ENCODE data around the gene CSGALNACT2.
A peak's percentile ranks its signal among the peaks of the same experiment; 100 is the strongest.

The CSGALNACT2 gene

DNA sequence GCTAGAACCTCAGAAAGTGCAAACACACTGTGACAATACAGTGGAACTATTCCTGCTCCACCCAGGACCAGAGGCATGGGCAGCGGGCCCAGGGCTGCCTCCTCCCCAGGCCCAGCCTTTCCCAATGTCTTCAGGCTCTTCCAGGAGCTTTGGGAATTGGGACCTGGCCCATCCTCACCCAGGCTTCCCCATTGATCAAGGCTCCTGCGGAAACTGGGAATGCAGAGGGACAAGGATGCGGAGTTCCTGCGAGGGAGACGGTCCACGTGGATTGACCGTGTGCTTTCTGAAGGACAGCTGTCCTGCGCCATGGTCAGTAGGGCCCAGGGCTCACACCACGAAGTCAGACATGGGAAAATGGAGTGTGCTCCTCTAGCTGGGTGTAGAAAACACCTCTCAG is 56.6 kb downstream of the CSGALNACT2 start:
- no peaks in the 10 kb centered on the region for H3K9me3 Mint-ChIP-seq
- H3K4me1 Mint-ChIP-seq = no peaks in the 10 kb centered on the region
- no peak overlapping the region for H3K4me3 Mint-ChIP-seq
- H3K27me3 Mint-ChIP-seq = no peaks in the 10 kb centered on the region
- ATAC-seq = no peak
- DNase-seq = no peak
- H3K27ac Mint-ChIP-seq = no peak overlapping the region

DNA sequence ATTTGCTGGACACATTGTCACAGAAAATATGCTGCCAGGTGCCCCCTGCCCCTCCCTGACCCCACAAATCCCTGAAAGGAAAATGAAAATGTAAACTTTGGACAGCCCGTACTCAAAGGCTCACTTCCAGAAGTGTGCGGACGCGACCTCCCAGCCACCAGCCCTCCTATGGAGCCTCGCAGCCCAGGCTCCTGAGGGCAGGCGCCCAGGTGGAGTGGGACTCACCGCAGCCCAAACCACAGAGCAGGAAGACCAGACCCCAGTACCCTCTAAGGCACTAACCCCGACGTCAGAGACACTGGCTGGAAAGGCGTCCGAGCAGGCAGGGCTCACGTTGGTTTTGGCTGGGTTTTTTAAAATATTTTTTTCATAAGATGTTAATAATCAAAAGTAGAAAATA is 57.3 kb downstream of the CSGALNACT2 start:
- ATAC-seq (no peak), DNase-seq (no peak)
- Mint-ChIP-seq H3K27me3 (no peaks in the 10 kb centered on the region), H3K9me3 (no peaks in the 10 kb centered on the region), H3K4me1 (no peaks in the 10 kb centered on the region), H3K4me3 (no peak overlapping the region), H3K27ac (peak overlapping the region in 1 of 2 donors; percentile 12)

GRCh38 chr10:43196131-43196980 is 58.1 kb downstream of the CSGALNACT2 start:
- DNase-seq = no peak
- H3K4me1 Mint-ChIP-seq = no peaks in the 10 kb centered on the region
- peak overlapping the region in 1 of 2 donors; percentile 27 for H3K27ac Mint-ChIP-seq
- H3K27me3 Mint-ChIP-seq = no peaks in the 10 kb centered on the region
- ATAC-seq = no peak
- H3K9me3 Mint-ChIP-seq = no peaks in the 10 kb centered on the region
- no peak overlapping the region for H3K4me3 Mint-ChIP-seq

- Mint-ChIP-seq H3K27ac (no peak overlapping the region), H3K9me3 (no peaks in the 10 kb centered on the region), H3K27me3 (no peaks in the 10 kb centered on the region), H3K4me1 (peaks cover 5% of the 10 kb centered on the region), H3K4me3 (no peak overlapping the region)
- DNase-seq (no peak), ATAC-seq (no peak)
These were observed 59.0 kb downstream of the CSGALNACT2 start for GRCh38 chr10:43196981-43197833.

DNA sequence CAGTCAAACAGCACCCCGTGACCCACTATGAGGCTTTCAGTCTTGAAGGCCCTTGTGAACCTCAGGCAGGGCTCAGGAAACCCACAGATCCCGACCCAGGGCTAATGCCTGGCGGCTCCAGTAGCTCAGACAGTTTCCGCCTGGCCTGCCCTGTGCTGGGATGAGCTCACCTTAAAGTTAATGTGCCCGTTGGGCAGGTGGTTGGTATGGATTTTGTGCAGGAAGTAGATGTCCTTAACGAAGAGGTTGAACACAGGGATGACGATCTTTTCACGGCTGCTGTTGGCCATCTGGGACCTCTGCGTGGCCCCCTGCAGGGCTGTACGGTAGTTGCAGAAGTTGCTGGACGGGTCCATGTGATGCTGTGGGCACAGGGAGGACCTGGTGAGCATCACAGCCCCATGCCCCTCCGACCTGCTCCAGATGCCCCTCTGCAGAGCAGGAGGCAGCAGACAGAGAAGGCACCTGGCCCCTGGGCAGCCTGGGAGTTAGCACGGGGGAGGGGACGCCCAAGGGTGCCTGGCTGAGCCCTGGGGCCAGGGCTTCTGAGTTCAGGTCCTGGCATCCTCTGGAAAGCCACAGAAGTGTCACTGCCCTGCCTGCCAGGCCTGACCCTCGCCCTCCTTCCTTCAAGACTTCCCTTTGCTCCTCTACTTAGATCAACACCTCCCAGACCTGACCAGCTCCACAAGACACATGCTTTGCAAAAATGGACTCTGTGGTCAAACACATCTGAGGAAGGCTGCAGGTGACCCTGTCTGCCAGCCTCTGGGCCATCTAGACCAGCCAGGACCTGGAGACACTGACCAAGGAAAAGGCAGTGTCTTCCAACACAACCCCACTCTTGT is 59.8 kb downstream of the CSGALNACT2 start:
- DNase-seq (peak in 1 of 2 donors; percentile 40), ATAC-seq (no peak)
- no peak overlapping the region for H3K4me3 Mint-ChIP-seq
- H3K27me3 Mint-ChIP-seq = no peaks in the 10 kb centered on the region
- no peaks in the 10 kb centered on the region for H3K9me3 Mint-ChIP-seq
- peaks cover 8% of the 10 kb centered on the region for H3K4me1 Mint-ChIP-seq
- H3K27ac Mint-ChIP-seq = no peak overlapping the region

GRCh38 chr10:43198682-43199005 is 60.4 kb downstream of the CSGALNACT2 start:
- DNase-seq (no peak), ATAC-seq (no peak)
- H3K4me3 Mint-ChIP-seq = no peak overlapping the region
- no peaks in the 10 kb centered on the region for H3K27me3 Mint-ChIP-seq
- H3K9me3 Mint-ChIP-seq = no peaks in the 10 kb centered on the region
- H3K27ac Mint-ChIP-seq = no peak overlapping the region
- H3K4me1 Mint-ChIP-seq = peaks cover 8% of the 10 kb centered on the region

DNA sequence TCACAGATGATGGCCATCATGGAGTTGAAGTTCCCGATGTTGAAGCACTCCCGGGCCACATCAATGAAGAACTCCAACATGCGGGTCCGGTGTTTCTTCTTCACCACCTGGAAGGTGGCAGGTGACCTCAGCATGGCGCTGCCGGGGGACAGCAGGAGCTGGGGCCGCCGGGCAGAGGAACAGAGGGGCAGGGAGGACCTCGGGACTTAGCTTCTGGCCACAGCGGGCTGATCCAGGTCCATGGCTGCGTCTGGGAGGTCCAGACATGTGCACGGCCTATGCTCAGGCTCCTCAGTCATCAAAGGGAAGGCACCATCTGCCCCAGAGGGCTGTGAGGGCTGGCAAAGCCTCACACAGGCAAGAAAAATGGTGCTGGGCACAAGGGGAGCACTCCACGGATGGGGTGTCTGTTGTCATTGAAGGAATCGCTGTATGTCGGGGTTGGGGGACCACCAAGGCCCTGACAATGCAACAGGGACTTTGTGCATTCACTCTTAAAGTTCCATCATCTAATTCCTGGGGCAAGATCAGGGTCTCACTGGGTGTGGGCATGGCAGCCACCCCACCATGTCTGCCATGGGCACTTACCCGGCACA is 60.9 kb downstream of the CSGALNACT2 start:
- Mint-ChIP-seq H3K27me3 (no peaks in the 10 kb centered on the region), H3K9me3 (no peaks in the 10 kb centered on the region), H3K4me3 (no peak overlapping the region), H3K4me1 (peaks cover 10% of the 10 kb centered on the region), H3K27ac (no peak overlapping the region)
- ATAC-seq = no peak
- DNase-seq = no peak

DNA sequence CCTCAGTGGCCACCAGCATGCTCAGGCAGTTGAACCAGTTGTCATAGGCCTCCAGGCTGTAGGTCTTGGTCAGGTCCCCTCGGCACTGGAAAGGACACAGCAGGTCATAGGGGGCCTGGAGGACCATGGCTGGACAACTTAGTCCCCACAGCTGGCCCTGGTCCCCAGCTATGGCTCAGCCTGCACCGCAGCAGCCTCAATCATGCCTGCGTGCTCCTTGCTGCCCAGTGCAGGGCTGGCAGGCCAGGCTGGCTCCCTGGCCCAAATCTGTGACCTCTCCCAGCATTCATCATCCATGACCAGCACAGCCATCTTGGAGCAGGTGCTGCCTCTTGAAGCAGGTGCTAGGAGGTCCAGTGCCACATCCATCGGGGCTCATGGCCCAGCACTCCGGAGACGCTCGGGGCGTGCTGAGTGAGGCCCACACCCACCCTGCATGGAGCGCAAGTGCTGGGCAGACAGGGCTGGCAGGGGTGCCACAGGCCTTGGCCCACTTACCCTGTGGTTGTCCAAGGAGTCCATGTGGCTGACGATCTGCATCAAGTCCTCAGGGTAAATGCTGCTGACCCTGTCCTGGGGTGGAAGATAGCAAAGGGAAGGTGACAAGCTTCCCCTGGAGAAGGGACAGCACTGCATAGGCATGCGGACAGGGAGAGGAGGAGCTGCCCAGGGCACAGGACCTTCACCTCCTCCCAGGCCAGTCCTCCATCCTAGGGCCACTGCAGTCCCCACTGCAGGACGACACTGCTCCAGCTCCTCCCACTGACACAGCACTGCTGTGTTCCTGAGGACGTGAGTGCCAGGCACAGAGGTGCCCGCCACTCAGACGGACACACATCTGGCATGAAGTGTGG is 61.7 kb downstream of the CSGALNACT2 start:
- ATAC-seq (no peak), DNase-seq (peak in 1 of 2 donors; percentile 8)
- Mint-ChIP-seq H3K4me3 (no peak overlapping the region), H3K9me3 (no peaks in the 10 kb centered on the region), H3K4me1 (peaks cover 16% of the 10 kb centered on the region), H3K27me3 (no peaks in the 10 kb centered on the region), H3K27ac (no peak overlapping the region)

DNA sequence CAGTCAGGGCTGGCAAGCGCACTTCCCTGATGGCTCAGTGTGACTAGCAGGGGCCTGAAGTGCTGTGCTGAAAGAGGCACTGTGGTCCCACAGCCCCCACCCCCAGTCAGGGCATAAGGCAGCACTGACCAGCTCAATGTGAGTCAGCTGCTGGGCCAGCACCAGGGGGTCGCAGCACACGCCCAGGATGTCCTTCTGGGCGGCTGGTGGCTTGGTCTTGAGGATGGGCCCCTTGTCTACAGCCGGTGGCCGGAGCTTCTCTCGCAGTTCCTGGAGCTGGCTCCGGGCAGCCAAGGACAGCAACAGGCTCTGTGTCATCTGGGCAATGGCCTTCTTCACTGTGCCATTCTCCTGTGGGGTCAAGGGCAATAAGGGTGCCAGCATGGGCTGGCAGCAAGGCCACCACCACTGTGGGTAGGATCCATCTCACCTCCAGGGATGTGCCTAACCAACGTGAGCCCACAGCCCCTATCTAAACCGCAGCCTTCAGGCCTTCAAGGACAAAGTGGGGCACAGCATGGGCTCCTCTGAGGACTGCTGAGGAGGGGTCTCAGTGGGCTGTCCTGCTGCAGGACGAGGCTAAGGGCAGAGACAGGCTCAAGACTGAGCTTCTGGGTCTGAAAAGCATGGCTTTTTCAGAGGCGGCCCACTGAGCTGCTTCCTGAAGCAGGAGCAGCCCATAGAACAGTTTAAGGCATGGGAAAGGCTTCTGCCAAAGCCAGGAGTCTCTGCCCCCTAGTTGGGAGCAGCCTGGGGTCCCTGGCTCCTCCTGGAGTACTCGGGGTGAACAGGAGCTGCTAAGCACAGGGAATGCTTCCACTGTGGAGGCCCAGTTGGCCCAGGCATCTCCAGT is 62.5 kb downstream of the CSGALNACT2 start:
- Mint-ChIP-seq H3K4me1 (peaks cover 16% of the 10 kb centered on the region), H3K27ac (no peak overlapping the region), H3K9me3 (no peaks in the 10 kb centered on the region), H3K4me3 (no peak overlapping the region), H3K27me3 (no peaks in the 10 kb centered on the region)
- ATAC-seq (no peak), DNase-seq (no peak)

DNA sequence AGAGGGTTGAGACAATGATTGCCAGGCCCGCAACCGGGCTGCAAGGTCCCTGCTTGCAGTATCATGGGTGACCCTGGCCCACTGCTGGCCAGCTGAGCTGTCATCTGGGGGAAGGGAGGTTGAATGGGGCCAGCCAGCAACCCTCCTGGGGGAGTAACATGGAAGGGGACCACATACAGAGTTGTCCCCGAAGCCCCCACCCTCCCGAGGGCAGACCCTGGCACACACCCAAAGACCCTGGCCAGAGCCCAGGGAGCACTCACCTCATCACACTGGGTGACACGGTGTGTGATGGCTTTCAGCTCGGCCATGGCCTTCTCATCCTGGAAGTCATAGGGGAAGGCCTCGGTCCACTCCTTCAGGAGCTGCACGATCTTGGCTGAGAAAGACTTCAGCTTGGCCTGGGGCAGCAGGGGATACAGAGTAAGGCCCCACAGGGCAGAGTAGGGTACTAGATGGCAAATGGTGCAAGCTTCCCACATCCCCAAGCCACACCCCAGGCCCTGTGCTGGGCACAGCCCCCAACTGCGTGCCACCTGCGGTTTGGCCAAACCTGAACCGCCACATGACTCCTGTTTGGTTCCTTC is 63.4 kb downstream of the CSGALNACT2 start:
- DNase-seq = peak in 1 of 2 donors; percentile 7
- H3K4me1 Mint-ChIP-seq = peaks cover 16% of the 10 kb centered on the region
- ATAC-seq = no peak
- no peak overlapping the region for H3K4me3 Mint-ChIP-seq
- H3K9me3 Mint-ChIP-seq = no peaks in the 10 kb centered on the region
- H3K27ac Mint-ChIP-seq = no peak overlapping the region
- H3K27me3 Mint-ChIP-seq = no peaks in the 10 kb centered on the region

- Mint-ChIP-seq H3K9me3 (no peaks in the 10 kb centered on the region), H3K27me3 (no peaks in the 10 kb centered on the region), H3K4me3 (peak overlapping the region; percentile 78 to 87), H3K4me1 (peaks cover 16% of the 10 kb centered on the region), H3K27ac (peak overlapping the region; percentile 71 to 84)
- ATAC-seq (peak; percentile 75), DNase-seq (peak; percentile 60 to 69)
These were observed 64.0 kb downstream of the CSGALNACT2 start for GRCh38 chr10:43202224-43202656.

DNA sequence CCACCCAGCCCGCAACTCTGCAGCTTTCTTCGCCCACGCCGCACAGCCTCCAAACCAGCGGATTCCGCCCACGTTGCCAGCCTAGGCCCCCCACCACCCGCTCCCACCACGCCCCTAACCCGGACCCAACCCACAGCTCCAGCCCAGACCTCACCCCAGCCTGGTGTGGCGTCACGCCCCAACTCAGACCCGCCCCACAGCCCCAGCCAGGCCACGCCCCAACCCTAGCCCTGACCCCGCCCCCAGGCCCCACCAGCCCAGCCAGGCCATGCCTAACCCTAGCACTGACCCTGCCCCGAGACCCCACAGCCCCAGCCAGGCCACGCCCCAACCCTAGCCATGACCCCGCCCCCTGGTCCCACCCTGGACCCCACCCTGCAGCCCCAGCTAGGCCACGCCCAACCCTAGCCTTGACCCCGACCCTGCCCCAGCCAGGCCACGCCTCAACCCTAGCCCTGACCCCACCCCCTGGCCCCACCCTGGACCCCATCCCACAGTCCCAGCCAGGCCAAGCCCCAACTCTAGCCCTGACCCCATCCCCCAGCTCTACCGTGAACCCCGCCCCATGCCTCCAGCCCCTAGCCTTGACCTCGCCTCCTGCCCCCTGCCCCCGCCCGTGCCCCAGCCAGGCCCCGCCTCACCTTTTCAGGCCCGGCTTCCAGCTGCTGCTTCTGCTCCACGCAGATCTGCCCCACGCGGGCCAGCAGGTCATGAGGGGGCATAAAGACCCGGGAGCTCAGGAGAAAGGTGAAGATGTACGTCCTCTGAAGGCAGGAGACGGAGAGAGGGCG is 64.6 kb downstream of the CSGALNACT2 start:
- no peaks in the 10 kb centered on the region for H3K27me3 Mint-ChIP-seq
- H3K27ac Mint-ChIP-seq = peak overlapping the region in 1 of 2 donors; percentile 71
- DNase-seq (peak in 1 of 2 donors; percentile 49), ATAC-seq (peak; percentile 54)
- H3K9me3 Mint-ChIP-seq = no peaks in the 10 kb centered on the region
- peaks cover 16% of the 10 kb centered on the region for H3K4me1 Mint-ChIP-seq
- peak overlapping the region; percentile 78 to 87 for H3K4me3 Mint-ChIP-seq

All from stimulated activated naive CD8-positive, alpha-beta T cell treated with anti-CD3 and anti-CD28 coated beads, Interleukin-15, amount 100 ng/mL, for 72 hours (primary cell).